ENCODE measurements around the gene SAMD4A.

DNA sequence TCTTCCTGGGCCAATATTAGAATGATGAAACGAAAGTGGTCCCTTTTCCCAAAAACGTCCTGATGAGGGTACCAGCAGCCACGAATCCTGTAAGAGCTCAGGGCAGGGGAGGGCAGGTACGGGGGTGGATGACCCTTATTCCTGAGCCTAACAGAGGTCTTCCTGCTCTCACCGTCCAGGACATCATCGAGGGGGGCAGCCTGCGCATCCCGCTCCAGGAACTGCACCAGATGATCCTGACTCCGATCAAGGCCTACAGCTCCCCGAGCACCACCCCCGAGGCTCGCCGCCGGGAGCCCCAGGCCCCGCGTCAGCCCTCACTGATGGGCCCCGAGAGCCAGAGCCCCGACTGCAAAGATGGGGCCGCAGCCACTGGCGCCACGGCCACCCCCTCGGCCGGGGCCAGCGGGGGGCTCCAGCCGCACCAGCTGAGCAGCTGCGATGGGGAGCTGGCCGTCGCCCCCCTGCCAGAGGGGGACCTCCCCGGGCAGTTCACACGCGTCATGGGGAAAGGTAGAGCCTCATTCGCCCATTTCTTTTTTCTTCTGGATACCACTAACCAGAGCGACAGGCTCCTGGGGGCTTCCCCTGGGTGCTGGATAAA, 193.2 kb downstream of the SAMD4A start:
- TF ChIP-seq, protein P1, sequence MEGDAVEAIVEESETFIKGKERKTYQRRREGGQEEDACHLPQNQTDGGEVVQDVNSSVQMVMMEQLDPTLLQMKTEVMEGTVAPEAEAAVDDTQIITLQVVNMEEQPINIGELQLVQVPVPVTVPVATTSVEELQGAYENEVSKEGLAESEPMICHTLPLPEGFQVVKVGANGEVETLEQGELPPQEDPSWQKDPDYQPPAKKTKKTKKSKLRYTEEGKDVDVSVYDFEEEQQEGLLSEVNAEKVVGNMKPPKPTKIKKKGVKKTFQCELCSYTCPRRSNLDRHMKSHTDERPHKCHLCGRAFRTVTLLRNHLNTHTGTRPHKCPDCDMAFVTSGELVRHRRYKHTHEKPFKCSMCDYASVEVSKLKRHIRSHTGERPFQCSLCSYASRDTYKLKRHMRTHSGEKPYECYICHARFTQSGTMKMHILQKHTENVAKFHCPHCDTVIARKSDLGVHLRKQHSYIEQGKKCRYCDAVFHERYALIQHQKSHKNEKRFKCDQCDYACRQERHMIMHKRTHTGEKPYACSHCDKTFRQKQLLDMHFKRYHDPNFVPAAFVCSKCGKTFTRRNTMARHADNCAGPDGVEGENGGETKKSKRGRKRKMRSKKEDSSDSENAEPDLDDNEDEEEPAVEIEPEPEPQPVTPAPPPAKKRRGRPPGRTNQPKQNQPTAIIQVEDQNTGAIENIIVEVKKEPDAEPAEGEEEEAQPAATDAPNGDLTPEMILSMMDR (IDR thresholded peaks at IDR 0.05; ENCODE audit: low read length) = no peak
- no peak for TF ChIP-seq EZH2 (IDR thresholded peaks at IDR 0.05; ENCODE audit: borderline replicate concordance, low read length)

Measured in OCI-LY1 (cell line).